Measurements from ENCODE around the gene FARS2.

DNA sequence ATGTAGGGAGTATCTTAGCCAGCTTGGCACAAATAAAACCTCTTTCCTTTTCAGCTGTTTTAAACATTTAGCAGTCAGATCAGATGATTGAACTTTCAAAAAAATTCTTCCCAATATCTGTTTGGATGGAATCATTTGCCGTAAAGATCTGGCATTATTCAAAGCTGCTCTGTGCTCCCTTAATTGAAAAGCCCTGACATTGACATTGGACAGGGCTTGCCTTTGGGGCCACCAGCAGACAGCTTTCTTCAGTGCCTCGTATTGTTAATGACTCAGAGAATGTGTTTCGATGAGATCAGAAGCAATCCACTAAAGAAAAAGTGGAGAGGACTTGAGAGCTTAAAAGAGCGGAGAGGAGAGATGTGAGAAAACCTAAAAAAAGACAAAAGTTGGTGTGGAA lies 401.9 kb downstream of the FARS2 start:
- TF ChIP-seq POLR2AphosphoS5 (IDR thresholded peaks at IDR 0.05; ENCODE audit: low read depth, low read length) (no peak), POLR2A (IDR thresholded peaks at IDR 0.05; ENCODE audit: low read depth, low read length) (no peak), TAF1 (IDR thresholded peaks at IDR 0.05; ENCODE audit: borderline replicate concordance, low read depth, low read length) (no peak)
